HEK293 (cell line): ENCODE data around the gene NCAPG2.

Experiments
- CTCF ChIP-seq: fragments of 450-650 bp; formaldehyde crosslinking; IDR thresholded peaks from 2 replicates; pipeline ENCODE4 v1.5.1; 2016; ENCODE audit warnings: missing biosample characterization, missing genetic modification characterization
- HOXD13 ChIP-seq: sonication (generic); formaldehyde crosslinking; IDR thresholded peaks from 2 replicates; pipeline ENCODE4 v1.8.0; 2022; ENCODE audit warnings: missing genetic modification reagents, borderline replicate concordance
- KLF8 ChIP-seq: fragments of 450-650 bp; formaldehyde crosslinking; IDR thresholded peaks from 2 replicates; pipeline ENCODE4 v1.5.1; 2016; ENCODE audit warnings: missing biosample characterization, missing genetic modification characterization
- REST ChIP-seq: fragments of 450-650 bp; formaldehyde crosslinking; IDR thresholded peaks from 2 replicates; pipeline ENCODE4 v1.5.1; 2016; ENCODE audit warnings: missing biosample characterization, missing genetic modification characterization
- YY1 ChIP-seq: fragments of 450-650 bp; formaldehyde crosslinking; IDR thresholded peaks from 2 replicates; pipeline ENCODE4 v1.5.1; 2018; ENCODE audit warnings: missing biosample characterization, missing genetic modification characterization
- ZBTB17 ChIP-seq: fragments of 450-650 bp; formaldehyde crosslinking; IDR thresholded peaks from 2 replicates; pipeline ENCODE4 v1.5.1; 2016; ENCODE audit warnings: missing biosample characterization, missing genetic modification characterization
- ZBTB6 ChIP-seq: fragments of 450-650 bp; formaldehyde crosslinking; IDR thresholded peaks from 2 replicates; pipeline ENCODE4 v1.5.1; 2017; ENCODE audit warnings: missing biosample characterization, missing genetic modification characterization
- ZNF138 ChIP-seq: fragments of 450-650 bp; formaldehyde crosslinking; IDR thresholded peaks from 2 replicates; pipeline ENCODE4 v1.5.1; 2016; ENCODE audit warnings: missing biosample characterization, missing genetic modification characterization, borderline replicate concordance
- ZNF157 ChIP-seq: fragments of 450-650 bp; formaldehyde crosslinking; IDR thresholded peaks from 2 replicates; pipeline ENCODE4 v1.5.1; 2016; ENCODE audit warnings: missing biosample characterization, missing genetic modification characterization
- ZNF311 ChIP-seq: fragments of 450-650 bp; formaldehyde crosslinking; IDR thresholded peaks from 2 replicates; pipeline ENCODE4 v1.5.1; 2017; ENCODE audit warnings: missing biosample characterization, missing genetic modification characterization, borderline replicate concordance
- ZNF639 ChIP-seq: fragments of 450-650 bp; formaldehyde crosslinking; IDR thresholded peaks from 2 replicates; pipeline ENCODE4 v1.5.1; 2016; ENCODE audit warnings: missing biosample characterization, missing genetic modification characterization
- ZSCAN18 ChIP-seq: fragments of 450-650 bp; formaldehyde crosslinking; IDR thresholded peaks from 2 replicates; pipeline ENCODE4 v1.5.1; 2016; ENCODE audit warnings: missing biosample characterization, missing genetic modification characterization
- ZSCAN23 ChIP-seq: fragments of 450-650 bp; formaldehyde crosslinking; IDR thresholded peaks from 2 replicates; pipeline ENCODE4 v1.5.1; 2016; ENCODE audit warnings: missing biosample characterization, missing genetic modification characterization
- TF ChIP-seq, protein P1 (sequence below): fragments of 450-650 bp; formaldehyde crosslinking; IDR thresholded peaks from 2 replicates; pipeline ENCODE4 v1.5.1; 2016; ENCODE audit warnings: missing biosample characterization, missing genetic modification characterization, low read depth

DNA sequence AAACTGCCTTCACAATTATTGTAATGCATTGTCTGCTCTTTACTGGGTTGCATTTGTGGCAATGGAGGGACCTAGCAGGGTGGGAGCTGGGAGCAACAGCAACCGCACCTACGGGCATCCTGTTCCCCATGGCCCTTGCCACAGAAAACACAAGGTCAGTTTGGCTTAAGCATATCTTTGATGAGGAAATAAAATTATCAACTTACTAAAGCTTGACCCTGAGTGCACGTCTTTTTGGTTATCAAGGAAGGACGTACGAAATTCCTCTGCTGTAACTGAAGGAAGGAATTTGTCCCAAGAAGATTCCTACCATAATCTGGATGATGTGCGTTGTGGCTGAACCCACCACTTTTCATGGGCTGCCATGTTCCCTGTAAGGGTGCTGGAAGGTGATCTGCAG lies 97.0 kb downstream of the NCAPG2 start:
- TF ChIP-seq ZSCAN23 (tag by site-specific recombination) (no peak), CTCF (no peak), ZSCAN18 (tag by site-specific recombination) (no peak), ZBTB17 (tag by site-specific recombination) (no peak), ZNF157 (no peak), YY1 (tag by site-specific recombination) (no peak), REST (tag by site-specific recombination) (no peak), ZNF639 (tag by site-specific recombination) (no peak), ZBTB6 (no peak), KLF8 (tag by site-specific recombination) (no peak), HOXD13 (CRISPR knock-in tag) (no peak), ZNF311 (tag by site-specific recombination) (no peak), ZNF138 (tag by site-specific recombination) (no peak)
- TF ChIP-seq, protein P1, sequence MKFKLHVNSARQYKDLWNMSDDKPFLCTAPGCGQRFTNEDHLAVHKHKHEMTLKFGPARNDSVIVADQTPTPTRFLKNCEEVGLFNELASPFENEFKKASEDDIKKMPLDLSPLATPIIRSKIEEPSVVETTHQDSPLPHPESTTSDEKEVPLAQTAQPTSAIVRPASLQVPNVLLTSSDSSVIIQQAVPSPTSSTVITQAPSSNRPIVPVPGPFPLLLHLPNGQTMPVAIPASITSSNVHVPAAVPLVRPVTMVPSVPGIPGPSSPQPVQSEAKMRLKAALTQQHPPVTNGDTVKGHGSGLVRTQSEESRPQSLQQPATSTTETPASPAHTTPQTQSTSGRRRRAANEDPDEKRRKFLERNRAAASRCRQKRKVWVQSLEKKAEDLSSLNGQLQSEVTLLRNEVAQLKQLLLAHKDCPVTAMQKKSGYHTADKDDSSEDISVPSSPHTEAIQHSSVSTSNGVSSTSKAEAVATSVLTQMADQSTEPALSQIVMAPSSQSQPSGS (tag by site-specific recombination): no peak
